ENCODE data around the gene ABCA9. TPM values are rescaled to one million over a fixed set of nuclear protein-coding genes. Genes with fewer than 3 reads are reported as not detected.
"Not testable (repeated sequence)": the region's sequence is repeated elsewhere in the genome, so short reads cannot be mapped to it uniquely, and the experiment has no call there.

ABCA9 gene
- total and polyA plus RNA-seq, 12 donors: 1.7 to 14.8 (median 5.2) TPM

GRCh38 chr17:68955181-68955841, 105.4 kb downstream of the ABCA9 start, which contains the start of gene ABCA8:
TSS of gene ABCA8 (minus strand) at chr17:68955392. CDS start at chr17:68942034, 13,358 bp downstream.
- WGBS, 4 donors: 24 to 44% (median 37%) methylated on average over 4 of the region's 4 CpGs
- Histone ChIP-seq H3K4me1 (replicated peaks in 1 of 2) (peaks cover 9 to 14% of the 10 kb centered on the region in 2 donors), H3K9me3 (replicated peaks in 1 of 3) (no peaks in the 10 kb centered on the region), H3K27me3 (no peaks in the 10 kb centered on the region), H3K27ac (peak within 1 kb of the TSS in 3 of 5 donors; percentile 19 to 62 (median 57)), H3K4me3 (peak within 1 kb of the TSS in 2 of 4 donors; percentile 24 to 52), H3K36me3 (replicated peaks in 1 of 2) (no peaks in the 10 kb centered on the region)
- intact Hi-C loops (cut with DNase I): no loop called here
- DNase-seq: peak; percentile 44 to 79 (median 64)
- TF ChIP-seq POLR2A (IDR thresholded peaks at IDR 0.05) (peak in 1 of 2 donors; percentile 48), CTCF (IDR thresholded peaks at IDR 0.05) (no peak)

GRCh38 chr17:68954146-68954896, 106.4 kb downstream of the ABCA9 start:
- no peak for DNase-seq
- Histone ChIP-seq H3K4me3 (peak overlapping the region in 2 of 4 donors; percentile 24 to 52), H3K27me3 (no peaks in the 10 kb centered on the region), H3K9me3 (replicated peaks in 1 of 3) (no peaks in the 10 kb centered on the region), H3K36me3 (replicated peaks in 1 of 2) (no peaks in the 10 kb centered on the region), H3K27ac (peak overlapping the region in 2 of 5 donors; percentile 18 to 62), H3K4me1 (replicated peaks in 1 of 2) (peaks cover 9 to 14% of the 10 kb centered on the region in 2 donors)
- WGBS, 4 donors: 39 to 54% (median 46%) methylated on average over 4 of the region's 4 CpGs
- intact Hi-C loops (cut with DNase I): no loop called here
- TF ChIP-seq POLR2A (IDR thresholded peaks at IDR 0.05) (no peak), CTCF (IDR thresholded peaks at IDR 0.05) (no peak)

- Histone ChIP-seq H3K4me1 (replicated peaks in 1 of 2) (peaks cover 9 to 14% of the 10 kb centered on the region in 2 donors), H3K9me3 (replicated peaks in 1 of 3) (no peaks in the 10 kb centered on the region), H3K36me3 (replicated peaks in 1 of 2) (no peaks in the 10 kb centered on the region), H3K4me3 (peak overlapping the region in 1 of 4 donors; percentile 52), H3K27me3 (no peaks in the 10 kb centered on the region), H3K27ac (no peak overlapping the region)
- intact Hi-C loops (cut with DNase I): no loop called here
- DNase-seq: no peak
- 85 to 93% (median 86%) methylated on average over 4 of the region's 4 CpGs for WGBS, 4 donors
- TF ChIP-seq CTCF (IDR thresholded peaks at IDR 0.05) (no peak), POLR2A (IDR thresholded peaks at IDR 0.05) (no peak)
These were observed 107.3 kb downstream of the ABCA9 start for GRCh38 chr17:68953340-68953997.

- 57 to 75% (median 70%) methylated on average over 4 of the region's 4 CpGs for WGBS, 4 donors
These were observed 110.0 kb downstream of the ABCA9 start for GRCh38 chr17:68950725-68951124.

GRCh38 chr17:68947868-68948267, 112.9 kb downstream of the ABCA9 start:
- DNase-seq; H3K27me3 ChIP-seq; intact Hi-C loops (cut with DNase I); H3K27ac ChIP-seq; H3K4me3 ChIP-seq; H3K4me1 ChIP-seq (replicated peaks in 1 of 2); H3K36me3 ChIP-seq (replicated peaks in 1 of 2); H3K9me3 ChIP-seq (replicated peaks in 1 of 3): not testable (repeated sequence)
- WGBS, 4 donors: 91 to 100% (median 95%) methylated on average over 1 of the region's 1 CpG

More at GRCh38 chr17:68950725-68951124, 110.0 kb downstream of the ABCA9 start:
- TF ChIP-seq CTCF (IDR thresholded peaks at IDR 0.05): no peak
- no peak for TF ChIP-seq POLR2A (IDR thresholded peaks at IDR 0.05)
- Histone ChIP-seq H3K9me3 (replicated peaks in 1 of 3) (no peaks in the 10 kb centered on the region), H3K36me3 (replicated peaks in 1 of 2) (no peaks in the 10 kb centered on the region), H3K27me3 (no peaks in the 10 kb centered on the region), H3K4me3 (no peak overlapping the region), H3K27ac (no peak overlapping the region), H3K4me1 (replicated peaks in 1 of 2) (peaks cover 9 to 14% of the 10 kb centered on the region in 2 donors)
- intact Hi-C loops (cut with DNase I): no loop called here
- peak in 2 of 7 donors; percentile 7 to 19 for DNase-seq

Measured in adrenal gland (tissue), 12 donors.